Measurements from ENCODE around the gene CDH13.

CDH13 gene

GRCh38 chr16:83842291-83842690, 1215.5 kb downstream of the CDH13 start:
- Histone ChIP-seq H3K36me3 (no peaks in the 10 kb centered on the region), H3K9me3 (no peaks in the 10 kb centered on the region), H3K4me3 (no peak overlapping the region), H3K4me1 (no peaks in the 10 kb centered on the region), H3K27ac (no peak overlapping the region), H3K27me3 (no peaks in the 10 kb centered on the region)
- DNase-seq, result no peak
- no peak for TF ChIP-seq CTCF (IDR thresholded peaks at IDR 0.05)
- intact Hi-C loops (cut with DNase I; ENCODE audit: low total_unique reads), result no loop called here

- Histone ChIP-seq H3K4me3 (no peak overlapping the region), H3K36me3 (no peaks in the 10 kb centered on the region), H3K27ac (no peak overlapping the region), H3K4me1 (no peaks in the 10 kb centered on the region), H3K27me3 (no peaks in the 10 kb centered on the region), H3K9me3 (no peaks in the 10 kb centered on the region)
- no peak for DNase-seq
- no peak for TF ChIP-seq CTCF (IDR thresholded peaks at IDR 0.05)
- intact Hi-C loops (cut with DNase I; ENCODE audit: low total_unique reads), result no loop called here
These were observed 1216.2 kb downstream of the CDH13 start for GRCh38 chr16:83842756-83843507.

DNA sequence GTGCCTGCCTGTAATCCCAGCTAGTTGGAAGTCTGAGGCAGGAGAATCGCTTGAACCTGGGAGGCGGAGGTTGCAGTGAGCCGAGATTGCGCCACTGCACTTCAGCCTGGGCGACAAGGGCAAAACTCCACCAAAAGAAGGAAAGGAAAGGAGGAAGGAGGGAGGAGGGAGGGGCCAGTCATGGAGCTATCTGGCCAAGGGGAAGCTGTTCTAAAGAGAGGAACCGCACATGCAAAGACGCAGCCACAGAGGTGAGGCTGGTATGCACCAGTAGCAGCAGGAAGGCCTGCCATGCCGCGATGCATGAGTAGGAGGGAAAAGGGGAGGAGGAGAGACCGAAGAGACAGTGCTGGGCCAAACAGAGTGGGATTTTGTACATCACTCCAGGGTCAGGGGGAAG, 1216.9 kb downstream of the CDH13 start:
- intact Hi-C loops (cut with DNase I; ENCODE audit: low total_unique reads), result no loop called here
- Histone ChIP-seq H3K36me3 (no peaks in the 10 kb centered on the region), H3K9me3 (no peaks in the 10 kb centered on the region), H3K4me3 (no peak overlapping the region), H3K27ac (no peak overlapping the region), H3K4me1 (no peaks in the 10 kb centered on the region), H3K27me3 (no peaks in the 10 kb centered on the region)
- no peak for TF ChIP-seq CTCF (IDR thresholded peaks at IDR 0.05)
- DNase-seq, result peak in 1 of 2 donors; percentile 28

DNA sequence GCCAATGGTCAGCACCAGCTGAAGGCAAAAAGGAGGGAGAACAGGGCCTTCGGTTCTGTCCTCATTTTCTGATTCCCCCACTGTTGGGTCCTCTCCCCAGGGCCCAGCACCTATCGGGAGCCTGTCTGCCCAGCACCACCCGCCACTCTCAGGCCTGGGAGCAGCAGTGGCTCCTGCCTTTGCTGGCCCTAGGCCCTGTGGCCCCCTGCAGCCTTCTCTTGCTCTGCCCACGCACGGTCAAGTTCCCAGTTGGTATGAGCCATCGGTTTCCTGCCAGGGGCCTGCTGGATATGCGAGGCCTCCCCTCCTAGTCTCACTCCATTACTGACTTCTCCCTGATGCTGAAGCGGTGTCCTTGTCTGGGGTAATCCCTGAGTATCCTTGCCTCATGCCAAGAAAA, 1218.5 kb downstream of the CDH13 start:
- intact Hi-C loops (cut with DNase I; ENCODE audit: low total_unique reads), result no loop called here
- no peaks in the 10 kb centered on the region for H3K4me1 ChIP-seq
- no peak for TF ChIP-seq CTCF (IDR thresholded peaks at IDR 0.05)
- no peaks in the 10 kb centered on the region for H3K36me3 ChIP-seq
- H3K27ac ChIP-seq, result no peak overlapping the region
- H3K27me3 ChIP-seq, result no peaks in the 10 kb centered on the region
- no peak overlapping the region for H3K4me3 ChIP-seq
- DNase-seq, result no peak
- H3K9me3 ChIP-seq, result no peaks in the 10 kb centered on the region

DNA sequence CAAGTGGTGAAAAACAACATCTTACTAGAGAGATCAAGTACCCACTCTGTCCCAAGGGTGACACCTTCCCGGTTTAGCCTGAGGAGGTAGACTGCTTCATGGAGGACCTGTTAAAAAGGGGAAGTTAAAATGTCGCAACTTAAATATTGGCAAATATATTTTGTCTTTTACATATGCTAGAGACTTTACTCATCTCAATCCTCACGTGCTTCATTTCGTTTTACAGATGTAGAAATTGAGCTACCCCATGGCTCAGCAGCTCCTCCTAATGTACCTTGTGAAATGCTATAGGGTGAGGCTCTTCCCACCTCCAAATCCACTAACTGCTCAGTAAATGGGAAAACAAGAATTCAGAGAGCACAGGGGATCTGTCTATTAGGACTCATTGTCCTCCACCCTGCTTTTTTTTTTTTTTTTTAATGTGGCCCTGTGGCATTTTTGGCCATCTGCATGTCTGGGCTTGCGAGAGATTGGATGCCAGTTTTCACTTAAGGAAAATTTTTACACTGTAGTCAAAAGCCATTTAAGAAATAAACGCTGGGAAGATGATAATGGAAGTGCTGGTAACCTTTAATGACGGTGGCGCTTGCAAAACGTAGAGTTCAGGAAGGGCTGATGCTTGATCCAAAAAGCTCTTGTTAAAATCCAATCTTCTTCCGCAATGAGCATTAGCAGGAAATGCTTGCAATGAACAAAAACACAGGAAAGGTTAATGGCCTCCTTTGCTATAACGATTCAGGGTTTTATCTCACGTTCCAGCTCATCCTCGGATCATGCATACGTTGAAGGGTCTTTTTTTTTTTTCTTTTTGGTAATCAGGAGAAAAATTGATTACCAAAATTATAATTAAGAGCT, 1220.8 kb downstream of the CDH13 start:
- intact Hi-C loops (cut with DNase I; ENCODE audit: low total_unique reads), result no loop called here
- no peak for DNase-seq
- H3K9me3 ChIP-seq, result no peaks in the 10 kb centered on the region
- H3K4me3 ChIP-seq, result no peak overlapping the region
- no peaks in the 10 kb centered on the region for H3K27me3 ChIP-seq
- H3K4me1 ChIP-seq, result no peaks in the 10 kb centered on the region
- no peak for TF ChIP-seq CTCF (IDR thresholded peaks at IDR 0.05)
- no peak overlapping the region for H3K27ac ChIP-seq
- H3K36me3 ChIP-seq, result no peaks in the 10 kb centered on the region

Data from tibial artery (tissue), 4 donors.